B cell (primary cell): Measurements from ENCODE around the gene CDH13. TPM values are rescaled to one million over a fixed set of nuclear protein-coding genes. Genes with fewer than 3 reads are reported as not detected.

Experiments used
- ATAC-seq: fragments of 200-7000 bp; cut with Tn5 transposase; one replicate; pipeline ENCODE4 v1.10.0; 2021; ENCODE audit warnings: low read depth, mild to moderate bottlenecking, moderate number of reproducible peaks, moderate library complexity
- CTCF ChIA-PET: fragments of 350-600 bp; sonication (Branson Sonifier 250); formaldehyde crosslinking; loops from one replicate; lab custom pipeline; 2021; ENCODE audit warnings: antibody characterized with exemption, inconsistent platforms; lab: Charles Lee
- POLR2A ChIA-PET: fragments of 350-600 bp; sonication (Branson Sonifier 250); formaldehyde crosslinking; loops from one replicate; lab custom pipeline; 2021; ENCODE audit warnings: antibody characterized with exemption; lab: Charles Lee
- DNase-seq: peaks from one replicate; pipeline ENCODE4 v3.0.0; 2013
- H2AFZ ChIP-seq: 2 replicates; pipeline ENCODE4 v1.6.1; 2012; ENCODE audit warnings: mild to moderate bottlenecking, low read depth, low read length; ENCODE audit not compliant: insufficient read depth, poor library complexity, severe bottlenecking
- H3K27ac ChIP-seq, 2 donors: 1 replicate in 1 of 2; 2 replicates in 1 of 2; pipeline ENCODE4 v1.5.1; 2012 to 2013; ENCODE audit warnings: low read length in 2 of 2, mild to moderate bottlenecking in 2 of 2, moderate library complexity in 1 of 2
- H3K27me3 ChIP-seq, 4 experiments: fragments of 200-600 bp in 1 of 4; sonication (generic) in 1 of 4; replicated peaks in 1 of 4; 1 replicate in 2 of 4; 2 replicates in 2 of 4; pipeline versions ENCODE4 v1.6.1 to v1.7.0; 2013 to 2016; ENCODE audit warnings: low read length in 3 of 4, mild to moderate bottlenecking in 2 of 4, mixed read lengths in 1 of 4, moderate library complexity in 1 of 4; ENCODE audit not compliant: insufficient read depth in 4 of 4, control insufficient read depth in 3 of 4; ENCODE audit errors: control extremely low read depth in 1 of 4
- H3K36me3 ChIP-seq, 2 experiments: replicated peaks in 1 of 2; 1 replicate in 1 of 2; 2 replicates in 1 of 2; pipeline versions ENCODE4 v1.6.1 to v1.7.1; 2013; ENCODE audit warnings: low read length in 1 of 2; ENCODE audit not compliant: insufficient read depth in 2 of 2, control insufficient read depth in 1 of 2; ENCODE audit errors: control extremely low read depth in 1 of 2, extremely low read depth in 1 of 2
- H3K4me1 ChIP-seq, 2 donors: fragments of 200-600 bp in 1 of 2; sonication (generic) in 1 of 2; 1 replicate in 1 of 2; 2 replicates in 1 of 2; pipeline versions ENCODE4 v1.5.1 to v1.6.1; 2013 to 2017; ENCODE audit warnings: low read length in 2 of 2; ENCODE audit not compliant: control insufficient read depth in 2 of 2, insufficient read depth in 2 of 2
- H3K4me2 ChIP-seq: replicated peaks from 2 replicates; pipeline ENCODE3; 2012; ENCODE audit warnings: mild to moderate bottlenecking, low read depth, low read length; ENCODE audit not compliant: poor library complexity, severe bottlenecking
- H3K4me3 ChIP-seq, 5 experiments: fragments of 200-600 bp in 1 of 5; sonication (generic) in 1 of 5; 1 replicate in 3 of 5; 2 replicates in 2 of 5; pipeline versions ENCODE4 v1.5.1 to v1.7.0; 2011 to 2016; ENCODE audit warnings: low read length in 4 of 5, mild to moderate bottlenecking in 4 of 5, low read depth in 2 of 5, control low read depth in 1 of 5, moderate library complexity in 1 of 5; ENCODE audit not compliant: insufficient read depth in 1 of 5; ENCODE audit errors: control extremely low read depth in 1 of 5, extremely low read depth in 1 of 5
- H3K79me2 ChIP-seq: fragments of 200-600 bp; sonication (generic); one replicate; pipeline ENCODE4 v1.6.0; 2016; ENCODE audit warnings: low read length; ENCODE audit not compliant: control insufficient read depth, insufficient read depth
- H3K9ac ChIP-seq: fragments of 200-600 bp; sonication (generic); 2 replicates; pipeline ENCODE4 v1.6.1; 2017; ENCODE audit warnings: mild to moderate bottlenecking, low read length, moderate library complexity
- H3K9me3 ChIP-seq, 3 donors: one replicate each; pipeline versions ENCODE4 v1.6.1 to v1.7.1; 2013; ENCODE audit warnings: low read length in 2 of 3; ENCODE audit not compliant: control insufficient read depth in 2 of 3, insufficient read depth in 1 of 3; ENCODE audit errors: control extremely low read depth in 1 of 3
- H4K20me1 ChIP-seq: 2 replicates; pipeline ENCODE4 v1.6.0; 2012; ENCODE audit warnings: mild to moderate bottlenecking, low read length; ENCODE audit not compliant: insufficient read depth, control insufficient read depth, poor library complexity, severe bottlenecking
- H3K27ac Mint-ChIP-seq: one replicate; pipeline ENCODE4 v1.8.0; 2021; ENCODE audit warnings: mixed read lengths
- H3K27me3 Mint-ChIP-seq: one replicate; pipeline ENCODE4 v1.8.0; 2021; ENCODE audit warnings: mixed read lengths
- H3K4me1 Mint-ChIP-seq: one replicate; pipeline ENCODE4 v1.8.0; 2021; ENCODE audit warnings: mixed read lengths
- H3K4me3 Mint-ChIP-seq: one replicate; pipeline ENCODE4 v1.8.0; 2021; ENCODE audit warnings: mixed read lengths
- H3K9me3 Mint-ChIP-seq: one replicate; pipeline ENCODE4 v1.8.0; 2022; ENCODE audit warnings: mixed read lengths; ENCODE audit not compliant: insufficient read depth
- CTCF ChIP-seq: fragments of 200-600 bp; IDR thresholded peaks from one replicate; pipeline ENCODE4 v1.8.0; 2022; ENCODE audit warnings: antibody characterized with exemption, mild to moderate bottlenecking
- EZH2 ChIP-seq: IDR thresholded peaks from 2 replicates; pipeline ENCODE4 v1.6.1; 2012; ENCODE audit warnings: borderline replicate concordance, low read depth, mild to moderate bottlenecking, moderate library complexity, low read length; ENCODE audit not compliant: insufficient read depth, poor library complexity, severe bottlenecking
- WGBS: methylation state at CpG from one replicate; pipeline ENCODE4 v1.1.5; 2013; ENCODE audit warnings: missing lambda C conversion rate; ENCODE audit not compliant: insufficient coverage; 5-methylcytosine and 5-hydroxymethylcytosine counted together
- intact Hi-C: fragments of 100-400 bp; cut with micrococcal nuclease; formaldehyde crosslinking; loops from one replicate; pipeline ENCODE4 v1.10.0; 2022
- polyA plus RNA-seq: library from polyadenylated mRNA; depleted of rRNA; stranded (reverse); fragments of >200 nt; gene quantifications from 2 replicates; pipeline ENCODE4 v1.2.3, GENCODE V29; 2012
- total RNA-seq, 2 donors: library from RNA; stranded (reverse); fragments of 120-200 nt in 1 of 2; gene quantifications; 1 replicate in 1 of 2; 2 replicates in 1 of 2; pipeline versions ENCODE4 v1.2.3 to v1.2.4, GENCODE V29; 2013 to 2022

The CDH13 gene
- total and polyA plus RNA-seq, 2 donors (not counting 1 experiment from before 2014, with no cell fraction given), result not detected

DNA sequence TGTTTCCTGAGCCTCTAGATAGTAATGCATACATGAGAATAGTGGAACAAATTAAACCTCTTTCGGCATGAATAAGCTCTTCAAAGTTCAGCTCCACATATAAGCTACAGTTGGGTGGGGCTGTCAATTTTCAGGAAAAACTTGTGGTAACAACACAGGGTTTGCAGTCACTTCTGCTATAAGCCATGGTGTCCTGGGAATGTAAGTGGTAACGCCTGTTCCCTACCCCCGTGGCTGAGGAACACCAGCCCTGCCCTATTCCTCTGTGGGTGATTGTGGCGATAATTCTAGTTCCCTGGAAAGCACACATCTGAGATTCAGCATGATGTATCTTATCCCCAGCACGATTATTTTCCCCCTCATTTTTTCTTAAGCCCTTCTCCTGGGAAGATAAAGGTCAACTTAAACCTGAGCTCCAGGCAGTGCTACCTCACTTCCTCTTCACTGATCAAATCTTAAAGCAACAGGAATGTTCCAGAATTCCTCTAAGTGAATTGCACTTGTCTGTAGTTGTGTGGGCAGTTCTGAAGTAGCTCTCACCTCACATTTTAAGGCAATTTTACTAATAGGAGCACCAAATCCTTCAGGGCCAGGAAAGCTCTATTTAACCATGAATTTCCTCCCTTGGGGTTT lies 680.3 kb downstream of the CDH13 start:
- H3K79me2 ChIP-seq, result no peaks in the 10 kb centered on the region
- no peak for DNase-seq
- no peak overlapping the region for H3K27ac Mint-ChIP-seq
- H3K27me3 ChIP-seq, result peaks cover 0 to 3% (median 0%) of the 10 kb centered on the region in 4 experiments
- CTCF ChIA-PET, result no interaction called here
- TF ChIP-seq EZH2, result no peak
- no peak for TF ChIP-seq CTCF
- H3K4me2 ChIP-seq, result no peak overlapping the region
- intact Hi-C loops, result no loop called here
- no peak overlapping the region for H3K9ac ChIP-seq
- H3K4me1 ChIP-seq, result no peaks in the 10 kb centered on the region
- no peak overlapping the region for H3K27ac ChIP-seq
- H3K27me3 Mint-ChIP-seq, result peaks cover 33% of the 10 kb centered on the region
- no peak overlapping the region for H2AFZ ChIP-seq
- no peak for ATAC-seq
- POLR2A ChIA-PET, result no interaction called here
- no peak overlapping the region for H3K4me3 Mint-ChIP-seq
- H3K9me3 ChIP-seq, result no peaks in the 10 kb centered on the region
- H3K9me3 Mint-ChIP-seq, result no peaks in the 10 kb centered on the region
- no peaks in the 10 kb centered on the region for H4K20me1 ChIP-seq
- H3K4me3 ChIP-seq, result no peak overlapping the region
- H3K36me3 ChIP-seq, result no peaks in the 10 kb centered on the region
- no peaks in the 10 kb centered on the region for H3K4me1 Mint-ChIP-seq
- 53% methylated on average over 3 of the region's 5 CpGs for WGBS

- no peaks in the 10 kb centered on the region for H3K4me1 Mint-ChIP-seq
- Histone ChIP-seq H3K4me2 (no peak overlapping the region), H3K4me1 (no peaks in the 10 kb centered on the region), H3K9me3 (no peaks in the 10 kb centered on the region), H4K20me1 (no peaks in the 10 kb centered on the region), H3K4me3 (no peak overlapping the region), H2AFZ (no peak overlapping the region), H3K27me3 (peaks cover 0 to 3% (median 0%) of the 10 kb centered on the region in 4 experiments), H3K27ac (no peak overlapping the region), H3K9ac (no peak overlapping the region), H3K36me3 (no peaks in the 10 kb centered on the region), H3K79me2 (no peaks in the 10 kb centered on the region)
- H3K9me3 Mint-ChIP-seq, result no peaks in the 10 kb centered on the region
- ATAC-seq, result no peak
- H3K27me3 Mint-ChIP-seq, result peaks cover 30% of the 10 kb centered on the region
- no peak for DNase-seq
- ChIA-PET POLR2A (no interaction called here), CTCF (no interaction called here)
- TF ChIP-seq EZH2, result no peak
- H3K4me3 Mint-ChIP-seq, result no peak overlapping the region
- WGBS, result no CpG with 5 or more reads among the region's 6 CpGs
- intact Hi-C loops, result no loop called here
- no peak overlapping the region for H3K27ac Mint-ChIP-seq
Observed at GRCh38 chr16:83307594-83307992, 680.8 kb downstream of the CDH13 start.
